Liver (tissue), 3 donors: ENCODE measurements around the gene TEX264.

Experiments
- ATF3 ChIP-seq: IDR thresholded peaks from 2 replicates; pipeline ENCODE4 v1.6.1; 2016; ENCODE audit warnings: antibody characterized with exemption
- EGR1 ChIP-seq, 2 donors: IDR thresholded peaks; 2 replicates each; pipeline ENCODE4 v1.6.1; 2016 to 2018; ENCODE audit warnings: antibody characterized with exemption in 2 of 2, low read depth in 2 of 2
- GABPA ChIP-seq, 2 donors: IDR thresholded peaks in 1 of 2; conservative IDR thresholded peaks in 1 of 2; 2 replicates each; pipeline ENCODE4 v1.6.1; 2016; ENCODE audit warnings: antibody characterized with exemption in 2 of 2, mild to moderate bottlenecking in 1 of 2, moderate library complexity in 1 of 2
- MAX ChIP-seq: IDR thresholded peaks from 2 replicates; pipeline ENCODE4 v1.6.1; 2016; ENCODE audit warnings: antibody characterized with exemption
- RAD21 ChIP-seq, 2 donors: IDR thresholded peaks; 2 replicates each; pipeline ENCODE4 v1.6.1; 2016; ENCODE audit warnings: antibody characterized with exemption in 2 of 2, mild to moderate bottlenecking in 2 of 2
- RXRA ChIP-seq, 2 donors: IDR thresholded peaks; 2 replicates each; pipeline ENCODE4 v1.6.1; 2017 to 2018; ENCODE audit warnings: antibody characterized with exemption in 2 of 2, mild to moderate bottlenecking in 1 of 2
- TAF1 ChIP-seq: conservative IDR thresholded peaks from 2 replicates; pipeline ENCODE4 v1.6.1; 2016; ENCODE audit warnings: antibody characterized with exemption, mild to moderate bottlenecking
- YY1 ChIP-seq: IDR thresholded peaks from 2 replicates; pipeline ENCODE4 v1.6.1; 2016; ENCODE audit warnings: antibody characterized with exemption, mild to moderate bottlenecking
- TF ChIP-seq, protein P1 (sequence below): fragments of 150-350 bp; IDR thresholded peaks from 2 replicates; pipeline ENCODE4 v1.5.1; 2017; ENCODE audit warnings: improper control_type of control experiment, low read depth, low read length; ENCODE audit not compliant: missing input control
- TF ChIP-seq, protein P2 (sequence below): IDR thresholded peaks from 2 replicates; pipeline ENCODE4 v1.6.1; 2016; ENCODE audit warnings: antibody characterized with exemption, mild to moderate bottlenecking
- donor health status: healthy.
- donor health status: healthy.

GRCh38 chr3:51678186-51678585 is 7.1 kb downstream of the TEX264 start:
- TF ChIP-seq, protein P1, sequence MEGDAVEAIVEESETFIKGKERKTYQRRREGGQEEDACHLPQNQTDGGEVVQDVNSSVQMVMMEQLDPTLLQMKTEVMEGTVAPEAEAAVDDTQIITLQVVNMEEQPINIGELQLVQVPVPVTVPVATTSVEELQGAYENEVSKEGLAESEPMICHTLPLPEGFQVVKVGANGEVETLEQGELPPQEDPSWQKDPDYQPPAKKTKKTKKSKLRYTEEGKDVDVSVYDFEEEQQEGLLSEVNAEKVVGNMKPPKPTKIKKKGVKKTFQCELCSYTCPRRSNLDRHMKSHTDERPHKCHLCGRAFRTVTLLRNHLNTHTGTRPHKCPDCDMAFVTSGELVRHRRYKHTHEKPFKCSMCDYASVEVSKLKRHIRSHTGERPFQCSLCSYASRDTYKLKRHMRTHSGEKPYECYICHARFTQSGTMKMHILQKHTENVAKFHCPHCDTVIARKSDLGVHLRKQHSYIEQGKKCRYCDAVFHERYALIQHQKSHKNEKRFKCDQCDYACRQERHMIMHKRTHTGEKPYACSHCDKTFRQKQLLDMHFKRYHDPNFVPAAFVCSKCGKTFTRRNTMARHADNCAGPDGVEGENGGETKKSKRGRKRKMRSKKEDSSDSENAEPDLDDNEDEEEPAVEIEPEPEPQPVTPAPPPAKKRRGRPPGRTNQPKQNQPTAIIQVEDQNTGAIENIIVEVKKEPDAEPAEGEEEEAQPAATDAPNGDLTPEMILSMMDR, result no peak
- TF ChIP-seq RXRA (IDR thresholded peaks at IDR 0.05) (no peak), MAX (no peak), TAF1 (no peak), EGR1 (IDR thresholded peaks at IDR 0.05; ENCODE audit: low read depth in 2 of 2) (no peak), RAD21 (IDR thresholded peaks at IDR 0.05) (no peak), GABPA (IDR thresholded peaks at IDR 0.05 in 1 of 2, conservative IDR thresholded peaks at IDR 0.05 in 1 of 2) (no peak), YY1 (no peak), ATF3 (no peak)
- TF ChIP-seq, protein P2, sequence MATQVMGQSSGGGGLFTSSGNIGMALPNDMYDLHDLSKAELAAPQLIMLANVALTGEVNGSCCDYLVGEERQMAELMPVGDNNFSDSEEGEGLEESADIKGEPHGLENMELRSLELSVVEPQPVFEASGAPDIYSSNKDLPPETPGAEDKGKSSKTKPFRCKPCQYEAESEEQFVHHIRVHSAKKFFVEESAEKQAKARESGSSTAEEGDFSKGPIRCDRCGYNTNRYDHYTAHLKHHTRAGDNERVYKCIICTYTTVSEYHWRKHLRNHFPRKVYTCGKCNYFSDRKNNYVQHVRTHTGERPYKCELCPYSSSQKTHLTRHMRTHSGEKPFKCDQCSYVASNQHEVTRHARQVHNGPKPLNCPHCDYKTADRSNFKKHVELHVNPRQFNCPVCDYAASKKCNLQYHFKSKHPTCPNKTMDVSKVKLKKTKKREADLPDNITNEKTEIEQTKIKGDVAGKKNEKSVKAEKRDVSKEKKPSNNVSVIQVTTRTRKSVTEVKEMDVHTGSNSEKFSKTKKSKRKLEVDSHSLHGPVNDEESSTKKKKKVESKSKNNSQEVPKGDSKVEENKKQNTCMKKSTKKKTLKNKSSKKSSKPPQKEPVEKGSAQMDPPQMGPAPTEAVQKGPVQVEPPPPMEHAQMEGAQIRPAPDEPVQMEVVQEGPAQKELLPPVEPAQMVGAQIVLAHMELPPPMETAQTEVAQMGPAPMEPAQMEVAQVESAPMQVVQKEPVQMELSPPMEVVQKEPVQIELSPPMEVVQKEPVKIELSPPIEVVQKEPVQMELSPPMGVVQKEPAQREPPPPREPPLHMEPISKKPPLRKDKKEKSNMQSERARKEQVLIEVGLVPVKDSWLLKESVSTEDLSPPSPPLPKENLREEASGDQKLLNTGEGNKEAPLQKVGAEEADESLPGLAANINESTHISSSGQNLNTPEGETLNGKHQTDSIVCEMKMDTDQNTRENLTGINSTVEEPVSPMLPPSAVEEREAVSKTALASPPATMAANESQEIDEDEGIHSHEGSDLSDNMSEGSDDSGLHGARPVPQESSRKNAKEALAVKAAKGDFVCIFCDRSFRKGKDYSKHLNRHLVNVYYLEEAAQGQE, result no peak
